ENCODE data around the gene GNAQ.
A peak's percentile ranks its signal among the peaks of the same experiment; 100 is the strongest.

GNAQ gene

GRCh38 chr9:77726814-77727213 lies 304.8 kb downstream of the GNAQ start:
- H2BK15ac ChIP-seq (ENCODE audit: low read depth, poor library complexity, severe bottlenecking), result no peak overlapping the region
- no peak overlapping the region for H4K91ac ChIP-seq (ENCODE audit: low read length)
- peaks cover 19% of the 10 kb centered on the region for H3K79me1 ChIP-seq (replicated peaks; ENCODE audit: low read length, poor library complexity, severe bottlenecking)
- no peak overlapping the region for H3K23ac ChIP-seq (ENCODE audit: low read length in 2 of 2)
- no peak overlapping the region for H3K14ac ChIP-seq (ENCODE audit: low read length in 2 of 2)
- H3K9me3 ChIP-seq (ENCODE audit: control insufficient read depth, low read length), result no peaks in the 10 kb centered on the region
- DNase-seq, result no peak
- no peak overlapping the region for H2BK12ac ChIP-seq (ENCODE audit: low read length in 2 of 2)
- H2AFZ ChIP-seq (ENCODE audit: low read depth, low read length), result no peak overlapping the region
- no peak overlapping the region for H3K18ac ChIP-seq (ENCODE audit: low read depth in 1 of 2, low read length in 2 of 2)
- H3K27me3 ChIP-seq (ENCODE audit: control insufficient read depth in 1 of 2, insufficient read depth in 1 of 2, low read length in 2 of 2), result no peaks in the 10 kb centered on the region
- H3K4me3 ChIP-seq (ENCODE audit: insufficient read depth in 1 of 2, low read depth in 1 of 2, low read length in 2 of 2), result no peak overlapping the region
- no peak overlapping the region for H3K4ac ChIP-seq (ENCODE audit: low read depth in 1 of 2, low read length in 2 of 2)
- H3K36me3 ChIP-seq (ENCODE audit: control insufficient read depth in 1 of 2, insufficient read depth in 2 of 2, low read depth in 1 of 2, low read length in 2 of 2), result peaks cover 15 to 31% of the 10 kb centered on the region in 2 experiments
- no peak overlapping the region for H4K8ac ChIP-seq (ENCODE audit: low read length)
- H3K4me1 ChIP-seq (ENCODE audit: control insufficient read depth, insufficient read depth, low read depth, low read length), result peaks cover 3% of the 10 kb centered on the region
- no peak overlapping the region for H3K27ac ChIP-seq (ENCODE audit: low read length, poor library complexity, severe bottlenecking)
- H2AK5ac ChIP-seq (ENCODE audit: low read length, severe bottlenecking), result no peak overlapping the region
- H3K9ac ChIP-seq (ENCODE audit: low read length), result no peak overlapping the region
- H2BK120ac ChIP-seq (ENCODE audit: low read depth, low read length), result no peak overlapping the region
- no peak overlapping the region for H2BK5ac ChIP-seq (ENCODE audit: low read depth, low read length, poor library complexity, severe bottlenecking)
- no CpG with 5 or more reads among the region's 1 CpG for WGBS
- no peak overlapping the region for H3K4me2 ChIP-seq (ENCODE audit: low read length, poor library complexity, severe bottlenecking)

GRCh38 chr9:77726289-77726688 lies 305.3 kb downstream of the GNAQ start:
- no peak overlapping the region for H3K14ac ChIP-seq (ENCODE audit: low read length in 2 of 2)
- H2BK5ac ChIP-seq (ENCODE audit: low read depth, low read length, poor library complexity, severe bottlenecking), result no peak overlapping the region
- H2BK12ac ChIP-seq (ENCODE audit: low read length in 2 of 2), result no peak overlapping the region
- DNase-seq, result no peak
- H3K4me1 ChIP-seq (ENCODE audit: control insufficient read depth, insufficient read depth, low read depth, low read length), result peaks cover 2% of the 10 kb centered on the region
- no peak overlapping the region for H2AFZ ChIP-seq (ENCODE audit: low read depth, low read length)
- no peak overlapping the region for H3K27ac ChIP-seq (ENCODE audit: low read length, poor library complexity, severe bottlenecking)
- no peak overlapping the region for H3K9ac ChIP-seq (ENCODE audit: low read length)
- peaks cover 13 to 31% of the 10 kb centered on the region in 2 experiments for H3K36me3 ChIP-seq (ENCODE audit: control insufficient read depth in 1 of 2, insufficient read depth in 2 of 2, low read depth in 1 of 2, low read length in 2 of 2)
- H3K27me3 ChIP-seq (ENCODE audit: control insufficient read depth in 1 of 2, insufficient read depth in 1 of 2, low read length in 2 of 2), result no peaks in the 10 kb centered on the region
- H3K79me1 ChIP-seq (replicated peaks; ENCODE audit: low read length, poor library complexity, severe bottlenecking), result peaks cover 16% of the 10 kb centered on the region
- H2BK120ac ChIP-seq (ENCODE audit: low read depth, low read length), result no peak overlapping the region
- no peak overlapping the region for H2AK5ac ChIP-seq (ENCODE audit: low read length, severe bottlenecking)
- H4K91ac ChIP-seq (ENCODE audit: low read length), result no peak overlapping the region
- no peak overlapping the region for H4K8ac ChIP-seq (ENCODE audit: low read length)
- H3K4me2 ChIP-seq (ENCODE audit: low read length, poor library complexity, severe bottlenecking), result no peak overlapping the region
- no peak overlapping the region for H3K4ac ChIP-seq (ENCODE audit: low read depth in 1 of 2, low read length in 2 of 2)
- no peaks in the 10 kb centered on the region for H3K9me3 ChIP-seq (ENCODE audit: control insufficient read depth, low read length)
- H3K4me3 ChIP-seq (ENCODE audit: insufficient read depth in 1 of 2, low read depth in 1 of 2, low read length in 2 of 2), result no peak overlapping the region
- H2BK15ac ChIP-seq (ENCODE audit: low read depth, poor library complexity, severe bottlenecking), result no peak overlapping the region
- no peak overlapping the region for H3K18ac ChIP-seq (ENCODE audit: low read depth in 1 of 2, low read length in 2 of 2)
- H3K23ac ChIP-seq (ENCODE audit: low read length in 2 of 2), result no peak overlapping the region

- no peak overlapping the region for H4K8ac ChIP-seq (ENCODE audit: low read length)
- H3K27me3 ChIP-seq (ENCODE audit: control insufficient read depth in 1 of 2, insufficient read depth in 1 of 2, low read length in 2 of 2), result no peaks in the 10 kb centered on the region
- no peak overlapping the region for H2AFZ ChIP-seq (ENCODE audit: low read depth, low read length)
- H3K4ac ChIP-seq (ENCODE audit: low read depth in 1 of 2, low read length in 2 of 2), result no peak overlapping the region
- no peak overlapping the region for H3K14ac ChIP-seq (ENCODE audit: low read length in 2 of 2)
- peaks cover 12% of the 10 kb centered on the region for H3K79me1 ChIP-seq (replicated peaks; ENCODE audit: low read length, poor library complexity, severe bottlenecking)
- no peaks in the 10 kb centered on the region for H3K4me1 ChIP-seq (ENCODE audit: control insufficient read depth, insufficient read depth, low read depth, low read length)
- H4K91ac ChIP-seq (ENCODE audit: low read length), result no peak overlapping the region
- no peak overlapping the region for H2BK5ac ChIP-seq (ENCODE audit: low read depth, low read length, poor library complexity, severe bottlenecking)
- H2BK12ac ChIP-seq (ENCODE audit: low read length in 2 of 2), result no peak overlapping the region
- H2AK5ac ChIP-seq (ENCODE audit: low read length, severe bottlenecking), result peak overlapping the region; percentile 35
- peaks cover 11 to 31% of the 10 kb centered on the region in 2 experiments for H3K36me3 ChIP-seq (ENCODE audit: control insufficient read depth in 1 of 2, insufficient read depth in 2 of 2, low read depth in 1 of 2, low read length in 2 of 2)
- no peak overlapping the region for H3K4me3 ChIP-seq (ENCODE audit: insufficient read depth in 1 of 2, low read depth in 1 of 2, low read length in 2 of 2)
- no peak overlapping the region for H3K9ac ChIP-seq (ENCODE audit: low read length)
- no peaks in the 10 kb centered on the region for H3K9me3 ChIP-seq (ENCODE audit: control insufficient read depth, low read length)
- WGBS, result 92% methylated on average over 5 of the region's 6 CpGs
- H2BK15ac ChIP-seq (ENCODE audit: low read depth, poor library complexity, severe bottlenecking), result no peak overlapping the region
- H2BK120ac ChIP-seq (ENCODE audit: low read depth, low read length), result no peak overlapping the region
- no peak overlapping the region for H3K18ac ChIP-seq (ENCODE audit: low read depth in 1 of 2, low read length in 2 of 2)
- H3K4me2 ChIP-seq (ENCODE audit: low read length, poor library complexity, severe bottlenecking), result no peak overlapping the region
- no peak for DNase-seq
- H3K27ac ChIP-seq (ENCODE audit: low read length, poor library complexity, severe bottlenecking), result no peak overlapping the region
- H3K23ac ChIP-seq (ENCODE audit: low read length in 2 of 2), result no peak overlapping the region
Measured at GRCh38 chr9:77725820-77726219, 305.8 kb downstream of the GNAQ start.

GRCh38 chr9:77725046-77725694 lies 306.4 kb downstream of the GNAQ start:
- peaks cover 11 to 31% of the 10 kb centered on the region in 2 experiments for H3K36me3 ChIP-seq (ENCODE audit: control insufficient read depth in 1 of 2, insufficient read depth in 2 of 2, low read depth in 1 of 2, low read length in 2 of 2)
- H2BK120ac ChIP-seq (ENCODE audit: low read depth, low read length), result no peak overlapping the region
- no peak overlapping the region for H3K9ac ChIP-seq (ENCODE audit: low read length)
- H3K79me1 ChIP-seq (replicated peaks; ENCODE audit: low read length, poor library complexity, severe bottlenecking), result peaks cover 12% of the 10 kb centered on the region
- H3K27me3 ChIP-seq (ENCODE audit: control insufficient read depth in 1 of 2, insufficient read depth in 1 of 2, low read length in 2 of 2), result no peaks in the 10 kb centered on the region
- DNase-seq, result no peak
- no peak overlapping the region for H4K8ac ChIP-seq (ENCODE audit: low read length)
- no peak overlapping the region for H3K4me2 ChIP-seq (ENCODE audit: low read length, poor library complexity, severe bottlenecking)
- H3K4ac ChIP-seq (ENCODE audit: low read depth in 1 of 2, low read length in 2 of 2), result no peak overlapping the region
- no peak overlapping the region for H3K18ac ChIP-seq (ENCODE audit: low read depth in 1 of 2, low read length in 2 of 2)
- H3K27ac ChIP-seq (ENCODE audit: low read length, poor library complexity, severe bottlenecking), result no peak overlapping the region
- H3K9me3 ChIP-seq (ENCODE audit: control insufficient read depth, low read length), result no peaks in the 10 kb centered on the region
- no peak overlapping the region for H2AFZ ChIP-seq (ENCODE audit: low read depth, low read length)
- no peak overlapping the region for H2BK12ac ChIP-seq (ENCODE audit: low read length in 2 of 2)
- no peak overlapping the region for H4K91ac ChIP-seq (ENCODE audit: low read length)
- H2BK5ac ChIP-seq (ENCODE audit: low read depth, low read length, poor library complexity, severe bottlenecking), result no peak overlapping the region
- no peaks in the 10 kb centered on the region for H3K4me1 ChIP-seq (ENCODE audit: control insufficient read depth, insufficient read depth, low read depth, low read length)
- 50% methylated on average over 2 of the region's 2 CpGs for WGBS
- no peak overlapping the region for H3K23ac ChIP-seq (ENCODE audit: low read length in 2 of 2)
- H2BK15ac ChIP-seq (ENCODE audit: low read depth, poor library complexity, severe bottlenecking), result no peak overlapping the region
- H2AK5ac ChIP-seq (ENCODE audit: low read length, severe bottlenecking), result no peak overlapping the region
- H3K14ac ChIP-seq (ENCODE audit: low read length in 2 of 2), result no peak overlapping the region
- no peak overlapping the region for H3K4me3 ChIP-seq (ENCODE audit: insufficient read depth in 1 of 2, low read depth in 1 of 2, low read length in 2 of 2)
